Measurements from ENCODE around the gene VIPR1.

The VIPR1 gene, protein sequence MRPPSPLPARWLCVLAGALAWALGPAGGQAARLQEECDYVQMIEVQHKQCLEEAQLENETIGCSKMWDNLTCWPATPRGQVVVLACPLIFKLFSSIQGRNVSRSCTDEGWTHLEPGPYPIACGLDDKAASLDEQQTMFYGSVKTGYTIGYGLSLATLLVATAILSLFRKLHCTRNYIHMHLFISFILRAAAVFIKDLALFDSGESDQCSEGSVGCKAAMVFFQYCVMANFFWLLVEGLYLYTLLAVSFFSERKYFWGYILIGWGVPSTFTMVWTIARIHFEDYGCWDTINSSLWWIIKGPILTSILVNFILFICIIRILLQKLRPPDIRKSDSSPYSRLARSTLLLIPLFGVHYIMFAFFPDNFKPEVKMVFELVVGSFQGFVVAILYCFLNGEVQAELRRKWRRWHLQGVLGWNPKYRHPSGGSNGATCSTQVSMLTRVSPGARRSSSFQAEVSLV

DNA sequence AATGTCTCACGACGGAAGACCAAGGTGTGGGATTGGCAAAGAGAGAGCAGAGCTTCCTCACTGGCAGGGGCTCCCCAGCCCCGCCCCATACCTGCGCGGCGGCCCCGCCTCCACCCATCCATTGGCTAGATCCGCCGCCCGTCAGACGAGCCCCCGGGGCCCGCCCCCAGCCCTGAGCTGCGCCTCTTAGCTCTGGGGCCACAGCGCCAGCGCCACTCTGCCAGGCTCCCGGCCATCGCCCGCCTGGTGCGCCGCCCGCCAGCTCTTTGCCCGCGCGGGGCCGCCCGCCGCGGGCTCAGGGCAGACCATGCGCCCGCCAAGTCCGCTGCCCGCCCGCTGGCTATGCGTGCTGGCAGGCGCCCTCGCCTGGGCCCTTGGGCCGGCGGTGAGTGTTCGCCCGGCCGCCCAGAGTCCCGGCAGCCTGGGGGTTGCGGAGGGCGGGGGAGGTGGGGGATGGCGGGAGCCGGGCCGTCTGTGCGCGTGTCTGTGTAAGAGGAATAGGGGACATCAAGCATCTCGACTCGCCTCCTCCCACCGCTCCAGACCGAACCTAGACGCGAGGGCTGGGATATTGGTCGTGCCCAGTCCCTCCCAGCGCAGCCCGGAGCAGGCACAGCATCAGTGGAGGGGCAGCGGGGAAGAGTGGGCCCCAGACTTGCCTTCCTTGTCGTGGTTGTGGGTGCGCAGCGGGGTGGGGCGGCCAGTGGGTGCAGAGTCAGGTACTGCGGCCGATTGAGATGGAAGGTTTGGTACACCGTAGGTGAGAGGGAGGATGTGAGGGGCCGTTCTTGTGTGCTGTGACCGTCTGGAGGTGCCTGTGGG, at the start of gene VIPR1:
Gene VIPR1, plus strand, starts transcription at position 215 of the 822 bp plus-strand sequence. Its CDS starts 93 bp downstream, at position 308.
- DNase-seq, result peak; percentile 67

DNA sequence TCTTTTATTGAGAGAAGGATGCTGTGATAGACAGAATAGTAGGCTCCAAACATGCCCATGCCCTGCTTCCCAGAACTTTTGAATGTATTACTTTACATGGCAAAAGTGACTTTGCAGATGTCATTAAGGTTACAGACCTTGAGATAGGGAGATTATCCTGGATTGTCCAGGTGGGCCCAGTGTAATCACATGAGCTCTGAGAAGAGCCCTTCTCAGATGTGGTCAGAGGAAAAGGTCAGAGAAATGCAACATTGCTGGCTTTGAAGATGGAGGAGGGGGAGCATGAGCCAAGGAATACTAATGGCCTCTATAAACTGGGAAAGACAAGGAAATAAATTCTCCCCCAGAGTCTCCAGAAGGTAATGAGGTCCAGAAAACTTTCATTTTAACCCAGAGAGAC, 46.2 kb upstream of the VIPR1 start:
- no peak for DNase-seq

DNA sequence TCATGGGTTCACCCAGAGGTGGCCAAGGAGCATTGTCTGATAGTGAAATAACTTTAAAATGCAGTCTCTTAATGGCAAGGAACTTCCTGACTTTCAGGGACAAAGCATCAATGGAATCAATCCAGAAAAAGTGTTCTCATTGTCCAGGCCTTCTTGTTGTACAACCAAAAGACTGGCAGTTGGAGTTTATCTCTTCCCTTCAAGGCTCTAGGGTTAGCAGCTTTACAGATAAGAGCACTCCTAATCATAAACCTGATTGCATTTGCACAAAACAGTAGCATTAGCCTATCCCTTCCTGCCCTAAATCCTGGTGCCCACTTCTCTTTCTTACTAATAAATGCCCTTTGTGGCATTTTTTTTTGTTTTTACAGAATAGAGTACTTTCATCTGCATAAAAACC, 43.3 kb upstream of the VIPR1 start:
- DNase-seq, result no peak

DNA sequence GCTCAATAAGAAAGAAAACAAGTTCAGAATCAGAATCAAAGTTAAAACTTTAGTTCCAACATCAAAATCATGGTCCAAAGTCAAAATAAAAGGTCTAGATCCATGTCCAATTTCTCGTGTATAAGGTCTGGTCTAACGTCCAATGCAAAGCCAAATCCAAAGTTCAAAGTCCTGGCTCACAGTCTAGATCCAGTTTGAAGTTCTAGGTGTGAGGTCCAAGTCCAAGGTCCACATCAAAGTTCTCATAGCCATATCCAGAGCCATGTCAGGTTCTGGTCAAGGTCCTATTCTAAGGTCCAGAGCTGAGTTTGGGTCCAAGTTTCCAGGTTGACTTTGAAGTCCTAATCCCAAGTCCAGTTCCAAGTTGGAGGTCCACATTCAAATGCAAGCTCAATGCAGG, 40.7 kb upstream of the VIPR1 start:
- DNase-seq, result no peak

DNA sequence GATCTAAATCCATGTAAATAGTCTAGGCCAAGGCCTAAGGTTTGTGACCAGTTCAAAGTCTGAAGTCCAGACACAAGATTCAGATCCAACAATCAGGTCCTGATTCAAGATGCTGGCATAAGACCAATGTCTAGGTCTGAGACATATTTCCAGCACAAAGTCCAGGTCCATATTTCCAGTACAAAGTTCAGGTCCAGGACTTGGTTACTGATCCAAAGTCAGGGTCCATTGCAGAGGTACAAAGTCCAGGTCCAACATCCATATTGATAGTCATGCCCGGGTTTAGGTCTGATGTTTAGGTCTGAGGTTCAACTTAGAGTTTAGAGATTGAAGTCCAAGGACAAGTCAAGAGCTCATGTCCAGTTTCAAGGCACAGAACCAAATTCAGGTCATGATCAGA, 39.4 kb upstream of the VIPR1 start:
- DNase-seq, result no peak

DNA sequence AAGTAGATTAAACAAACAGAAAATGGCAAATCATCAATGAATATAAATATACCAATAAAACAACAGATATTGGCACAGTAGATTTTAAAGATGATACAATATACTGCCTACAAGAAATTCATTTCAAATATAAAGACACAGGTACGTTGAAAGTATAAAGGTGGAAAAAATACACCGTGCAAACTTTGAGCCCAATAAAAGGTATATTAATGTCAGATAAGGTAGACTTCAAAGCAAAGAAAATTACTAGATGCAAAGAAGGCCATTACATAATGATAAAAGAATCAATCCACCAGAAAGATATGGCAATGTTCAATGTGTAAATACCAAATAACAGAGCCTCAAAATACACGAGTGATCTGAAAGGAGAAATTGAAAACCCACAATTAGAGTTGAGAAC, 34.3 kb upstream of the VIPR1 start:
- no peak for DNase-seq

DNA sequence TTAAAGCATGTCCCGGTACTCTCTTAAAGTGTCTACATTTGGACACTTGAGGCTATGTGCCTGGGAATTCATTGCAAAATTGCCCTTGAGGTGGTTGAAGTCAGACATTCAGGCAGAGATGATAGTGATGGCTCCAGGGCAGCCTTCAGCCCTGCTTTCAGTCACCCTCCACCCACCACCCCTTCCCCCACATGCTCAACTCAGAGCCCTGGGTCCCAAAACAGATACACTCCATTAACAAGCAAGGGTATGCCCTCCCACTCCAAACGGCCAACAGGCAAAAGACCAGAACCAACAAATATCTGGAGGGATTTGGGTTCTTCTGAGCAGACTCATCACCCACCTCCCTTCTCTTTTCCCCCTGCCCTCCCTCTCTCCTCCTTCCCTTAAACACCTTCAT, 29.9 kb upstream of the VIPR1 start:
- DNase-seq, result no peak

DNA sequence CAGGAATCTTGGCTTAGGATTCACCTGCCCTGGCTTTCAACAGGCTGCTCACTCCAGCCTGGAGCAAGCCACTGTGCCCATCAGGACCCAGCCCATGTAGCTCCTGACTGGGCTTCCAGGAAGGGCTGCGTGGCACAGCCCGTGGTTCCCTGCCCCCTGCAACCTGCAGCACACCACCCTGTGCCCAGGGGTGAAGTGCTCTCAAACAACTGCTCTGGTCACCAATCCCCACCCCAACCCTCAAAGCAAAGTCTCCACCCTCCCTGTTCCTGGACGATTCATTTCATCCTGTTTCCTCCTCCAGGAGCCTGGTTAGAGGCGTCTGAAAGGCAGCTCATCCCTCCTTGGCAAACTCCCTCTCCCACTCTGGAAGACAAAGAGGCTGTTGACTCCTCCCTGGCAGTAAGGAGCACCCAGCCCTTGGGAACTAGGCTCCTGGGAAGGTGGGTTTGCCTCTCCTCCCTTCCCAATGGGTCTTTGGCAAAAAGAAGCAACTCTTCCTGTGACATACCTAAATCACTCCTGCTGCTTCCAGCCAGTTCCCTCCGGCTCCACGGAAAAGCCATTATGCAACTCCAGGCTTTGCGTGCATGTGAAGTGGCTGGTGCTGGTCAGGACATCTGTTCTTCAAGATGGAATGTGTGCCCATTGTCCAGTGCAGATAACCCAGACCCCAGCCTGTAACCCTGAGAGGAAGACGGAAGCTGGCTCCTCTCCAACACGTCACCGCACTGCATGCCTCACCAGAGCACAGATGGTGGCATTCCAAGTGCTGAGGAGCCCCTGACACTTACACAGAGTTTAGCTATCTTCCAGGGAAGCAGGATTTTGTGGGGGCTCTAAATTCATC, 29.1 kb upstream of the VIPR1 start:
- DNase-seq, result no peak

DNA sequence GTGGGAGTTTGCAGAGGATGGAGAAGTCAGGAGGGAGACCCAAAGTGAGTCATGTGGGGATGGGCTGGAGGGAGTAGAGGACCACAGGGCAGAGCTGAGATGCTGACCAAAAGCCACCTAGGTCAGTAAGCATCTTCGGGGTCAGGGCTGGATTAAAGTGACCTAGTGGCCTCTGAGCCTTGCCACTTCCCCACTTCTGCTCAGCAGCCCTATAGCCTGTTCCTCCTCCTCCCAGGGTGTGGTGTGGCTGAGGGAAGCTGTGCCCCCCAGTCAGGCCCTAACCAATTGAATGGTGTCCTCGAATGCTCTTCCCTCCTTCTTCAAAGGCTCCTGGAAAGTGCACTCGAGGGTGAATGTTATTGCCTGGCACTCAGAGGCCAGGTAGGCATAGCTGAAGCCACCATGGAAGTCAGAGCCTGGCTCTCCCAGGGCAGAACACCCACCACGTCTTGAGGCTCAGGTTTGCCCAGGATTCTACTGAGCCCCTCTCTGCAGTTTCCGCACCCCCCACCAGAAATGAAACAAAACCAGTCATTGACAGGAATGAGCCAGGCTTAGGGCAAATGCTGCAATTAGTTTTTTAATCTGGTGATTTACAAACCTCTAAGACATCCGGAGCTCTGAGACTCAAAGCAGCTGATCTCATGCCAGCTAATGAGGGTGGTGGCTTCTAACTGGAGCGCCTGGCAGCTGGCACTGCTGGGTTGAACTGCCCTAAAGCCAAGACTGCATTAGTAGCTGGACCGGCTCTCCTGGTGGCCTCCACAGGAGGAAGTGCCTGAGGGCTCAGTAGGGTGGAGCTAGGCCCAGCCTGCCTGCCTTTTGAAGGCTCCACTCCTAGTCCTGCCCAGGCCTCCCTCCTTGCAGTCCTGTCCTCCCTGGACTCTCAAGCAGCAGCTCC, 26.0 kb upstream of the VIPR1 start:
- DNase-seq, result peak; percentile 19

DNA sequence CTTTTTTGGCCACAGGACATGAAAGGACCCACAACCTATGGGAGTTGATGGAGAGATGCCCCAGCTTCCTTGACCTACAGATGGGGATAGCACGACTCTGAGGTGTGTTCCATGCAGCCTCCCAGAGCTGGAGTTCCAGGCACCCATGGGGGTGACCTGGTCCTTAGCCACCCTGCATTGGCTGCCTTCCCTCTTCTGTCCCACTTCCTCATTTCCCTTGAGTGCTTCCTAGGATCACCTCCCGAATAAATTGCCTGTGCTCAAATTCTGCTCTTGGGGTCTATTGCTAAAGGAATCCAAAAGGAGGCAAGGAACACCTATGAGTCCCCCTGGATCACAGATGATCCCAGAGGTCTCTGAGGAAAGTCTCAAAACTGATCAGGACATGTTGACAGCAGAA, 24.7 kb upstream of the VIPR1 start:
- DNase-seq, result no peak

DNA sequence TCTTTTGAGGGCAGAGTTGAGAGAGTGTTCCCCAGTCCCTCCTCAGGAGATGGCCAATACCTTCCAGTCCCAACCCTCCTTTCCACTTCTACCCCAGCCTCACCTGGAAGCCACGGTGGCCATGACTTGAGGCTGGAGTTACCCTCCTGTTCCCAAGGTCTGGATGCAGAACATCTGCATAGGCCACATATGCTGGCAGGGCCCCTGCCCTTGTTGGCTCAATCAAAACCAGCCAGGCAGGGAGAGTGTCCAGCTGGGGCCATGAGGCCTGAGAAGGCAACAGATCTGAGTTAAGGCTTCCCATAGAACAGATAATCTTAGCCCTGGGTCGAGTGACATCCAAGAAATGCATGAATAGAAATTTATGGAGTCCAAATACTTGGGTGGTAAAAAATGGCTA, 23.6 kb upstream of the VIPR1 start:
- DNase-seq, result no peak

DNA sequence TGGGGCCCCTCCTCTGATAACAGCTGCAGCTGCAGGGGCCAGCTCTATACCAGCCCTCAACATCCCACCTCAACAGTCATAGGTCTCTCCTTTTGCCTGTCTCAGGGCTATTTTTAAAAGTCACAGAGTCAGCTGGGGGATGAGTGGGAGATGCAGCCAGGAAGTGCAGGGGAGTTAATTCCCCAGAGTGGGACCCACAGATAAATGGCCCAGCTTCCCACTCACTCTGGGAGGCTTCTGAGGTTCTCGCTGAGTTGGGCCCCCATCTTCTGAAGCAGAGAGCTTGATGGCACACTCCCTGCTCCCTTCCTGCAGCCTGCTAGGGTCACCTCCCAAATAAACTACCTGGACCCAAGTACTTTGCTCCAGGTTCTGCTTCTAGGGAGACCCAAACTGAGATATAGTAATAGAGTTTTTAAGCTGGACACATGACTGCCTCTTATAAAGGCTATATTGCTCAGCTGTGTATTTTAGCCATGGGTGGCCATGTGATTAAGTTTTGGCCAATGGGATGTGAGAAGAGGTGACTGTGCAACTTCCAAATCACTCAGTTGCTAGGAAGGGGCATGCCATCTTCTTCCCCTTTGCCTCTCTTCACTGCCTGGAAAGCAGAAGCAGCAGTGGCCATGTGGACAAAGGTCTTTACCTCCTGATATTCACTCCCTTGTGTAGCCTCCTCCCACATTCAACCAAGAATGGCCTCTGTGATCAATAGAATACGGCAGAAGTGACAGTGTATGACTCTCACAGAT, 15.5 kb upstream of the VIPR1 start:
- DNase-seq, result peak; percentile 53

DNA sequence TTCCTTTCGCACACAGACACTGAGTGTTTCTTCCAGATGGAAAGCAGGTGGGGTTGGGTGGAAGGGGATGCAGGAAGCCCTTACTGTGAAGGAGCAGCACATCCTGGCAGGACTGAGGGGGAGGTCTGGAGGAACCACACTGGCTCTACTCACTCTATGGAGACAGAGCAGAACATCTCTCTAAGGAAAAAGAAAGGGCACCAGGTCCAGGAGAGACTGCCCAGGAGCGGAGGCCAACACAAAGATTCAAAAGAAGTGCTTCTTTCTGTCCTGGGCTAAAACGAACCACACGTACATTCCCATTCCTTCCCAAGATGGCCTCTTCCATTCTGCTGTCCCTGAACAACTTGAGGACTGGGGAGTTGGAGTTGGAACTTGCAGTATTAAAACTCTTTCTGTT, 13.8 kb upstream of the VIPR1 start:
- DNase-seq, result no peak

DNA sequence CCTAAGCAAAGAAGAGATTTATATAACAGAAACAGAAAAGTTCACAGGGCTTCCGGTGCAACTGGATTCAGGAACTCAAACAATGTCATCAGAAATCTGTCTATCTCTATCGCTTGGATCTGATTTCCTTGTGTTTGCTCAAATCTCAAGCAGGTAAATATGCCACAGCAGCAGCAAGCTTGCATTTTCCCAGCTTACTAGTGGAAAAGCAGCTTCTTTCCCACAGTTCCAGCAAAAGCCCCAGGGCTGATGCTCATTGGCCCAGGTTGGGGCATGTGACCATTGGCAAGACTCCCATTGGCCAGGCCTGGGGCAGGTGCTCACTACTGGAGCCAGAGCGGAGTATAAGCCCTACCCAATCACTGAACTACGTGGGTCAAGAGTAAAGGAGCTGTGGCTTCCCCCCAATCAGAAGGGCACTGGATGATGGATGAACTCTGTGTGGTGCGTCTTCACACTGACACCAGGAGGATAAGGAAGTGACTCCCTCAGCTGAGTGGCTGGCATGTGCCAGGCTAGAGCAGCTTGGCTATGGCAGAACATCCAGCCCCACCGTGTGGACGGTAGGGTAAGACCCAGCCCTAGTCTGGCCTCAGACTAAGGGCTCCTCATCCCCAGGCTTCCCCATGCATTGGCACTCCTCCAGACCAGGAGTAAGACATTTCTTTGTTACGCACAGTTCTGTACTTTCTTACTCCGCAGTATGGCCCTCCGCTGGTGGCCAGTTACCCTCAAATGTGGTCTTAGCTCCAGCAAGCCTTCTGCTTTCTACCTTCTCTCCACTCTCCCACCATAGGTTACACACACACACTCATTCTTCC, 13.1 kb upstream of the VIPR1 start:
- no peak for DNase-seq

DNA sequence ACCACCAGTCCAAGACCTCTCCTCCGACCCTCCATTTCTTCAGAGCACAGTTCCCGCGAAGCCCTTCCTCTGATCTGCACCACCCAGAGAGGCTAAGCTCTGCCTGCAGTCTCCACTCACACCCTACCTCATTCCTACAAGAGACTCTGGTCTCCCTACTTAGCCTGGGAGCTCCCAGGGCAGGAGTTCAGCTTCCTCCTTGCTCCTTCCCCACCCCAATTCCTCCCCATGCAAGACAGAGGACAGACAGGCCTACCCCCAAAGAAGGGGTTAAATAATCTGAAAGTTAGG, 12.6 kb upstream of the VIPR1 start:
- no peak for DNase-seq

DNA sequence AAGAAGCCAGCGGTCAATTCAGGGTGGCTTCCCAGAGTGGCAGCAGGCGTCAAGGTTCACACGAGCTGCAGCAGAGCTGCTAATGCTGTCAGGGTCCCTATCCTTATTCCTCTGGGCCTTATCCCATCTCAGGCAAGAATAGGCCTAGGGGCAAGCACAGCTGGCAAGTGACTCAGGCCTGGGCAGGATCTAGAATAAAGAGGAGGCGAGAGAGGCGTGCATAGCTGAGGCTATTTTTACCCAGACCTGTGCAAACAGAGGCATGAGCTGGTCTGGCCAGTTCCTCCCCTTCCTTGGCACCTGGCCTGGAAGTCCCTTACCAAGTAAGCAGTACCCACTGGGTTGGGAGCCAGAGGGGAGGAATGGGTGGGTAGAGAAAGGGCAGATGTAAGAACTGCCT, 12.2 kb upstream of the VIPR1 start:
- peak; percentile 60 for DNase-seq

DNA sequence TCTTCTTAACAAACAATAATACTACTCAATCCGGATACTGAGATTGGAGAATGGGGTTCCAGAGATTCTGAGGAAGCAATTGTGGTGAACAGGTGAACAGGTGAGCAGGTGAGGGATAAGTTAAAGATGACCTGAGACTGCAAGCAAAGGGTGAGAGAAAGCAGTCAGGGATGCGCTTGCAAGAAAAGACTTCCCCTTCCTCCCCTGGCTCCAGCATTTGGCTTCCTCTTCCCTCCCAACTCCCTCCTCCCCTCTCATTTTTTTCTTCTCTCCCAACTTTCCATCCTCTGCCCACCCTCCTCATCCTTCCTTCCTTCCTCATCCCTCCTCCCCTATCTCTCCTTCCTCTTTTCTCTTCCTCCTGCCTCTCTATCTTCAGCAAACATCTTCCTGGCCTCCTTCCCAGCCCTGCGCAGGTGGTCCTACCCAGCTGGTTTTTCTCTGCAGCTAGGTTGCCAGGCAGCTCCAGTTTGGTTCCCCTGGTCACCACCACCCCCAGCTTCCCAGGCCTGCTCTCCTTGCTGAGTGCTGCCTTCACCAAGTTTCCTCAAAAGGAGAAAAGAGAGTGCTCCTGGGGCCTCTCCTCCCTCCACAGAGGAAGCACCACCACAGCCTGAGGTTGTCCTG, 10.4 kb upstream of the VIPR1 start:
- DNase-seq, result peak; percentile 30

DNA sequence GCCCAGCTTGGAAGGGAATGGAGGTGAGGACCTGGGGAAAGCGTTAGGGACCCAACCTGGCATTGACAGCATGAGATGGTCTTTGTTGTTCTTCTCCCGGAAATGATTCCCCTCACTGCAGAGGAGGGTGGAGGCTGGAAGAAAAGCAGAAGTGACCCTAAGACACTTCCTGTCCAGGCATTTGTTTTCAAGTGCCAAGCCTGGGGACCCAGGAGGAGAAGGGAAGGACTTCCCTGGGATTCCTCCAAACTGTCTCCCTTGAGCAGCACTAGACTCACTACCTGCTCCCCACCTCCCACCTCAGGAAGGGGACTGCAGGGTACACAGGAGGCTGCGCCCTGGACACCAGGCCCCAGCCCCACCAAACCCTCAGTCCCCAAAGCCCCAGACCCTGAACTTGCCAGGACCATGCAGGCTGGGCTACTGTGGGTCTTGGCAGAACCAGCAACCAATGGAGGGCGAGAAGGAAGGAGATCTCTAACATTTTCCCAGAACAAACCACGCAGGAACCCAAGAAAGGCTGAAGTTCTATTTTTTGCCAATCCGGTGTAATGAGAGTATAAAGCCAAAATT, 9.8 kb upstream of the VIPR1 start:
- peak; percentile 48 for DNase-seq

DNA sequence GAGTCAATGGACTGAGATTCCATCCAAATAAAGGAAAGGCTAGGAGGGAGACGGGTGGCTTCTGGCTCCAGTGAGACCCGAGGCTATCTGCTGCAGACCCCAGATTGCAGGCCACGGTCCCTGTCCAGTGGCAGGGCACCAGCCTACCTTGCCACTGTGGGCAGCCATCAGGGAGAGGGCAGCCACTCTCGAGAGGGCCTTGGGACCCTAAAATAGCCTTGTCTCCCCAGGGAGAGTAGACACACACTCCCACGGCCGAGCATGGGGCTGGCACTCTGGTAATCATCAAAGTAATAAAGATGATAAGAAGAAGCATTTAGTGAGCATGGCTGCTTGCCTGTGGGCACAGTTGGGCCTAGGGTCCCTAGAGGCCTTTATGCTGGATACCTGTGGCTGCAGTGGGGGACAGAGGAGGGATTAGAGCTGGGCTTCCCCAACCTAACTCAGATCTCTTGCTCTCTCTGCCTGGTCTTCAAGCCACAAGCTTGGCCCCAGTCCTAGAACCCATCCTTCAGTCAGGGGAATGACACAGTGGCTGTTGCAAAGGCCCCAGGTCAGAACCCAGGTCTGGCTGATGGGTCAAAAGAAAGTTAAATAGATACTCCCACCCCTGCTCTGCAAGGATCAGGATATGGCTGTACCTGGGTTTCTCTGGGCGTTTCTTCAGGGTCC, 9.2 kb upstream of the VIPR1 start:
- no peak for DNase-seq
